Activated CD4-positive, CD25-positive, alpha-beta regulatory T cell treated with anti-CD3 and anti-CD28 coated beads, Interleukin-2, amount 50 U/mL, for 72 hours (primary cell): Measurements from ENCODE around the gene MAP3K5.

Source experiments
- DNase-seq: peaks from one replicate; pipeline ENCODE4 v3.0.0; 2021

The MAP3K5 gene

GRCh38 chr6:136640132-136640915 is 152.0 kb downstream of the MAP3K5 start:
- DNase-seq = no peak

GRCh38 chr6:136639702-136640101 is 152.6 kb downstream of the MAP3K5 start:
- no peak for DNase-seq

GRCh38 chr6:136635615-136636014 is 156.7 kb downstream of the MAP3K5 start:
- no peak for DNase-seq

- no peak for DNase-seq
These were observed 158.9 kb downstream of the MAP3K5 start for GRCh38 chr6:136633355-136633754.

GRCh38 chr6:136628996-136629395 is 163.3 kb downstream of the MAP3K5 start:
- DNase-seq = no peak

GRCh38 chr6:136627191-136627590 is 165.1 kb downstream of the MAP3K5 start:
- DNase-seq = no peak

- no peak for DNase-seq
These were observed 167.0 kb downstream of the MAP3K5 start for GRCh38 chr6:136625293-136625692.

- DNase-seq = no peak
These were observed 167.9 kb downstream of the MAP3K5 start for GRCh38 chr6:136624347-136624746.

GRCh38 chr6:136618086-136618485 is 174.2 kb downstream of the MAP3K5 start:
- DNase-seq = no peak

- no peak for DNase-seq
These were observed 175.8 kb downstream of the MAP3K5 start for GRCh38 chr6:136616527-136616926.

GRCh38 chr6:136614994-136615393 is 177.3 kb downstream of the MAP3K5 start:
- DNase-seq = no peak

- DNase-seq = no peak
These were observed 177.9 kb downstream of the MAP3K5 start for GRCh38 chr6:136614350-136614749.

- DNase-seq = no peak
These were observed 178.8 kb downstream of the MAP3K5 start for GRCh38 chr6:136613477-136613876.

- no peak for DNase-seq
These were observed 179.4 kb downstream of the MAP3K5 start for GRCh38 chr6:136612666-136613389.

GRCh38 chr6:136611746-136612145 is 180.5 kb downstream of the MAP3K5 start:
- DNase-seq = no peak

GRCh38 chr6:136611133-136611532 is 181.1 kb downstream of the MAP3K5 start:
- DNase-seq = no peak

- no peak for DNase-seq
These were observed 182.2 kb downstream of the MAP3K5 start for GRCh38 chr6:136609873-136610706.

GRCh38 chr6:136608991-136609390 is 183.3 kb downstream of the MAP3K5 start:
- DNase-seq = no peak

- DNase-seq = peak; percentile 81
These were observed 184.1 kb downstream of the MAP3K5 start for GRCh38 chr6:136607932-136608772.

GRCh38 chr6:136607204-136607931 is 184.9 kb downstream of the MAP3K5 start:
- DNase-seq = no peak

GRCh38 chr6:136604928-136605510 is 187.3 kb downstream of the MAP3K5 start:
- DNase-seq = no peak
